Keratinocyte (primary cell): ENCODE measurements around the gene ZBTB20. TPM values are rescaled to one million over a fixed set of nuclear protein-coding genes. Genes with fewer than 3 reads are reported as not detected.

ENCODE experiments used
- DNase-seq: peaks from one replicate; pipeline ENCODE4 v3.0.0-alpha.2; 2011; ENCODE audit warnings: low read depth, missing footprints, low spot score
- FAIRE-seq: peaks from 2 replicates; lab custom pipeline; 2011; peaks lifted over from hg19 to GRCh38; lab: Jason Lieb, UNC
- H2AFZ ChIP-seq: 2 replicates; pipeline ENCODE4 v1.6.0; 2012; ENCODE audit warnings: low read length, control low read depth, inconsistent platforms; ENCODE audit not compliant: control insufficient read depth
- H3K27ac ChIP-seq: 2 replicates; pipeline ENCODE4 v1.5.1; 2011; ENCODE audit warnings: low read length; ENCODE audit not compliant: control insufficient read depth, insufficient read depth
- H3K27me3 ChIP-seq: 3 replicates; pipeline ENCODE4 v1.6.0; 2011; ENCODE audit warnings: low read length; ENCODE audit not compliant: control insufficient read depth, insufficient read depth; ENCODE audit errors: extremely low read depth
- H3K36me3 ChIP-seq, 2 experiments: 2 replicates in 1 of 2; 3 replicates in 1 of 2; pipeline ENCODE4 v1.5.1; 2011; ENCODE audit warnings: low read length in 2 of 2, mild to moderate bottlenecking in 1 of 2; ENCODE audit not compliant: control insufficient read depth in 2 of 2, insufficient read depth in 2 of 2; ENCODE audit errors: extremely low read depth in 1 of 2
- H3K4me1 ChIP-seq: 3 replicates; pipeline ENCODE4 v1.5.1; 2011; ENCODE audit warnings: low read length; ENCODE audit not compliant: control insufficient read depth, insufficient read depth; ENCODE audit errors: extremely low read depth
- H3K4me2 ChIP-seq: 3 replicates; pipeline ENCODE4 v1.6.0; 2011; ENCODE audit warnings: low read depth, low read length; ENCODE audit not compliant: control insufficient read depth, insufficient read depth; ENCODE audit errors: extremely low read depth
- H3K4me3 ChIP-seq, 3 experiments: fragments of 200-600 bp in 1 of 3; sonication (generic) in 1 of 3; 2 replicates in 2 of 3; 3 replicates in 1 of 3; pipeline ENCODE4 v1.5.1; 2011 to 2016; ENCODE audit warnings: low read length in 3 of 3, mild to moderate bottlenecking in 3 of 3, control low read depth in 2 of 3, inconsistent platforms in 1 of 3, low read depth in 1 of 3, mixed read lengths in 1 of 3, mixed run types in 1 of 3, moderate library complexity in 1 of 3; ENCODE audit not compliant: control insufficient read depth in 2 of 3, insufficient read depth in 2 of 3; ENCODE audit errors: extremely low read depth in 1 of 3
- H3K79me2 ChIP-seq: 2 replicates; pipeline ENCODE4 v1.6.0; 2012; ENCODE audit warnings: low read length; ENCODE audit not compliant: control insufficient read depth, insufficient read depth
- H3K9ac ChIP-seq: 3 replicates; pipeline ENCODE4 v1.6.0; 2011; ENCODE audit warnings: low read length; ENCODE audit not compliant: control insufficient read depth, insufficient read depth; ENCODE audit errors: extremely low read depth
- H3K9me1 ChIP-seq: 3 replicates; pipeline ENCODE4 v1.6.0; 2011; ENCODE audit warnings: low read length; ENCODE audit not compliant: control insufficient read depth, insufficient read depth; ENCODE audit errors: extremely low read depth
- H3K9me3 ChIP-seq: 2 replicates; pipeline ENCODE4 v1.5.1; 2012; ENCODE audit warnings: low read depth, low read length; ENCODE audit not compliant: control insufficient read depth
- H4K20me1 ChIP-seq: 3 replicates; pipeline ENCODE4 v1.6.0; 2011; ENCODE audit warnings: low read length; ENCODE audit not compliant: control insufficient read depth, insufficient read depth; ENCODE audit errors: extremely low read depth
- EZH2 ChIP-seq: IDR thresholded peaks from one replicate; pipeline ENCODE4 v1.6.1; 2012; ENCODE audit warnings: inconsistent platforms, mild to moderate bottlenecking, low read length, moderate library complexity
- dilution Hi-C: fragments of 300-500 bp; cut with MboI; formaldehyde crosslinking; loops from one replicate; pipeline ENCODE4 v1.7.0; 2020; ENCODE audit warnings: low sequenced_read_pairs; ENCODE audit not compliant: extremely low pct_ligation_motif_present
- polyA plus RNA-seq, 5 experiments: library from polyadenylated mRNA; depleted of rRNA in 3 of 5; stranded (reverse) in 3 of 5; stranded (forward) in 1 of 5; unstranded in 1 of 5; fragments of >200 nt; gene quantifications; 1 replicate in 1 of 5; 2 replicates in 3 of 5; 3 replicates in 1 of 5; pipeline versions ENCODE4 v1.2.1 to v1.2.3, GENCODE V29; 2011 to 2012; ENCODE audit warnings: missing spikeins in 2 of 5, low read depth in 1 of 5, low replicate concordance in 1 of 5
- TF ChIP-seq, protein P1 (sequence below), 3 experiments: IDR thresholded peaks in 1 of 3; conservative IDR thresholded peaks in 1 of 3; optimal IDR thresholded peaks in 1 of 3; 2 replicates in 2 of 3; 3 replicates in 1 of 3; pipeline versions ENCODE3 to v1.5.1; 2011; ENCODE audit warnings: low read length in 3 of 3, mild to moderate bottlenecking in 3 of 3, moderate library complexity in 2 of 3, control low read depth in 1 of 3, inconsistent platforms in 1 of 3; ENCODE audit not compliant: insufficient read depth in 2 of 3; ENCODE audit errors: extremely low read depth in 1 of 3

ZBTB20 gene
- polyA plus RNA-seq, 1 donor (not counting 4 experiments of a cell fraction or from before 2014, with no cell fraction given) = 0.52 TPM

DNA sequence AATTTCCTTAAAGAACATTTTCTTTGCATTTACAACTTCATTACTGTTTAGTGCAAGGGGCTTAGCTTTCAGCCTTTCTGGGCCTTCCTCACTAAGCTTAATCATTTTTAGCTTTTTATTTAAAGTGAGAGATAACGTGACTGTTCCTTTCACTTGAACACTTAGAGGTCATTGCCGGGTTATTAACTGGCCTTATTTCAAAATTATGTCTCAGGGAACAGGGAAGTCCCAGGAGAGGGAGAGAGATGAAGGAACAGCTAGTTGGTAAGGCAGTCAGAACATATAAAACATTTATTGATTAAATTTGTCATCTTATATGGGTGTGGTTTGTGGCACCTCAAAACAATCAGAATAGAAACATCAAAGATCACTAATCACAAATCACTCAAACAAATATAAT lies 584.5 kb downstream of the ZBTB20 start:
- Histone ChIP-seq H3K4me1 (peaks cover 3% of the 10 kb centered on the region), H3K27ac (no peak overlapping the region), H3K9me1 (no peaks in the 10 kb centered on the region), H3K36me3 (no peaks in the 10 kb centered on the region), H2AFZ (no peak overlapping the region), H3K27me3 (no peaks in the 10 kb centered on the region), H4K20me1 (no peaks in the 10 kb centered on the region), H3K9ac (no peak overlapping the region), H3K4me3 (no peak overlapping the region), H3K79me2 (no peaks in the 10 kb centered on the region), H3K4me2 (no peak overlapping the region), H3K9me3 (no peaks in the 10 kb centered on the region)
- dilution Hi-C loops = no loop called here
- TF ChIP-seq EZH2 = no peak
- TF ChIP-seq, protein P1, sequence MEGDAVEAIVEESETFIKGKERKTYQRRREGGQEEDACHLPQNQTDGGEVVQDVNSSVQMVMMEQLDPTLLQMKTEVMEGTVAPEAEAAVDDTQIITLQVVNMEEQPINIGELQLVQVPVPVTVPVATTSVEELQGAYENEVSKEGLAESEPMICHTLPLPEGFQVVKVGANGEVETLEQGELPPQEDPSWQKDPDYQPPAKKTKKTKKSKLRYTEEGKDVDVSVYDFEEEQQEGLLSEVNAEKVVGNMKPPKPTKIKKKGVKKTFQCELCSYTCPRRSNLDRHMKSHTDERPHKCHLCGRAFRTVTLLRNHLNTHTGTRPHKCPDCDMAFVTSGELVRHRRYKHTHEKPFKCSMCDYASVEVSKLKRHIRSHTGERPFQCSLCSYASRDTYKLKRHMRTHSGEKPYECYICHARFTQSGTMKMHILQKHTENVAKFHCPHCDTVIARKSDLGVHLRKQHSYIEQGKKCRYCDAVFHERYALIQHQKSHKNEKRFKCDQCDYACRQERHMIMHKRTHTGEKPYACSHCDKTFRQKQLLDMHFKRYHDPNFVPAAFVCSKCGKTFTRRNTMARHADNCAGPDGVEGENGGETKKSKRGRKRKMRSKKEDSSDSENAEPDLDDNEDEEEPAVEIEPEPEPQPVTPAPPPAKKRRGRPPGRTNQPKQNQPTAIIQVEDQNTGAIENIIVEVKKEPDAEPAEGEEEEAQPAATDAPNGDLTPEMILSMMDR (optimal IDR thresholded peaks at IDR 0.05 in 1 of 3, IDR thresholded peaks at IDR 0.05 in 1 of 3, conservative IDR thresholded peaks at IDR 0.05 in 1 of 3; ENCODE audit: extremely low read depth in 1 of 3, insufficient read depth in 2 of 3, low read length in 3 of 3) = no peak
- DNase-seq = no peak
- no peak for FAIRE-seq

DNA sequence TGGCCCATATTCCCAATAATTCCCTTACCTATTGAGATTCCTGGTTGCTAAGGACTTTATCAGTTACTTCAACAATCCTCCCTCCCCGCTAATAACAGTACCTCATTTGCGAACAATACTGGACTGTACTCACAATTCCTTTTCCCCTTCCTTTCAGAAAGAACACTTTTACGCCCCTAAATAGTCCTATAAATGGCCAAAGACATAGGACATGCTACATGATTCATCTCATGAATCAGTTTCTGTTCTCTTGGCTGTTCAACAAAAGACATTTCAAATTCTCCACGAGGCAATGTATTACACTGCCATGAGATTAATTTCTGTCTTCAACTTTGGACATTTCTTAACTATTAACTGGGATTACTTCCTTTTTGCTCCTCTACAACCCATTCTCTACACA lies 588.8 kb downstream of the ZBTB20 start:
- H3K79me2 ChIP-seq = no peaks in the 10 kb centered on the region
- no peak overlapping the region for H3K9ac ChIP-seq
- no peak overlapping the region for H3K27ac ChIP-seq
- no peaks in the 10 kb centered on the region for H3K9me1 ChIP-seq
- no peak overlapping the region for H2AFZ ChIP-seq
- no peaks in the 10 kb centered on the region for H3K27me3 ChIP-seq
- peaks cover 3% of the 10 kb centered on the region for H3K4me1 ChIP-seq
- no peak for DNase-seq
- no peaks in the 10 kb centered on the region for H4K20me1 ChIP-seq
- H3K4me3 ChIP-seq = no peak overlapping the region
- H3K4me2 ChIP-seq = no peak overlapping the region
- TF ChIP-seq EZH2 = no peak
- H3K9me3 ChIP-seq = no peaks in the 10 kb centered on the region
- dilution Hi-C loops = no loop called here
- H3K36me3 ChIP-seq = no peaks in the 10 kb centered on the region
- no peak for FAIRE-seq

DNA sequence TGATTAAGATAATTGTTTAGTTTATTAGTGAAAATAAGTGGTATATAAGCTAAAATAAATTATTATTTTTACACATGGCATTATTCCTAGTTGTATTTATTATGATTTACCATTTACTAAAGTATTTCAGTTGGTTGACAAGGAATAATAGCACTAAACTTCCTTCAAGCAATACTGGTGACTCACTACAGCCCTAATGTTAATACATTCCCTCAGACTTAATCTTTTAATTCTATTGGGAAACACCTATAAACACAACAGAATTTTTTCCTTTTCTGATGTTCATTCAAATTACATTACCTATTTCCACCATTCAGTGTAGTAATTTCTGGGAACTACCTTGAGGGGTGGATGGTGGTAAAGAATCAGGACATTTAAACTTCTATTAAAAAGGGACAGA lies 589.3 kb downstream of the ZBTB20 start:
- Histone ChIP-seq H3K27ac (no peak overlapping the region), H3K79me2 (no peaks in the 10 kb centered on the region), H3K27me3 (no peaks in the 10 kb centered on the region), H3K4me1 (peaks cover 3% of the 10 kb centered on the region), H2AFZ (no peak overlapping the region), H3K4me2 (no peak overlapping the region), H3K36me3 (no peaks in the 10 kb centered on the region), H3K4me3 (no peak overlapping the region), H3K9ac (no peak overlapping the region), H4K20me1 (no peaks in the 10 kb centered on the region), H3K9me3 (no peaks in the 10 kb centered on the region), H3K9me1 (no peaks in the 10 kb centered on the region)
- FAIRE-seq (no peak), DNase-seq (no peak)
- dilution Hi-C loops = no loop called here
- TF ChIP-seq, protein P1 (optimal IDR thresholded peaks at IDR 0.05 in 1 of 3, IDR thresholded peaks at IDR 0.05 in 1 of 3, conservative IDR thresholded peaks at IDR 0.05 in 1 of 3; ENCODE audit: extremely low read depth in 1 of 3, insufficient read depth in 2 of 3, low read length in 3 of 3) = no peak
- TF ChIP-seq EZH2 = no peak
